NCI-H2227 treated with DMSO at 0.1 percent for 48 hours (cell line): ENCODE results near the gene NAV2.

Experiments used
- DNase-seq: peaks from one replicate; lab custom pipeline; 2025; lab: John Stamatoyannopoulos, UW

NAV2 gene

DNA sequence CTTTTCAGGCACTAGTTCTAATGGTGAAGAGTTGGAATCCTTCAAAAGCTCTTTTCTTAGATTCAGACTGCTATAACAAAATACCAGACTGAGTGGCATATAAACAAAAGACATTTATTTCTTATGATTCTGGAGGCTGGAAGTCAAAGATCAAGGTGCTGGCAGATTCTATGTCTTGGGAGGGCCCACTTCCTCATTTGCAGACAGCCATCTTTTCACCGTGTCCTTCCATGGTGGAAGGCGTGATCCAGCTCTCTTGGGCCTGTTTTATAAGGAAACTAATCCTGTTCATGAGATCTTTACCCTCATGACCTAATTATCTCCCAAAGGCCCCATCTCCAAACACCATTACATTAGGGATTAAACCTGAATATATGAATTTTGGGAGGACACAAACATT, 124.0 kb downstream of the NAV2 start:
- DNase-seq = no peak

DNA sequence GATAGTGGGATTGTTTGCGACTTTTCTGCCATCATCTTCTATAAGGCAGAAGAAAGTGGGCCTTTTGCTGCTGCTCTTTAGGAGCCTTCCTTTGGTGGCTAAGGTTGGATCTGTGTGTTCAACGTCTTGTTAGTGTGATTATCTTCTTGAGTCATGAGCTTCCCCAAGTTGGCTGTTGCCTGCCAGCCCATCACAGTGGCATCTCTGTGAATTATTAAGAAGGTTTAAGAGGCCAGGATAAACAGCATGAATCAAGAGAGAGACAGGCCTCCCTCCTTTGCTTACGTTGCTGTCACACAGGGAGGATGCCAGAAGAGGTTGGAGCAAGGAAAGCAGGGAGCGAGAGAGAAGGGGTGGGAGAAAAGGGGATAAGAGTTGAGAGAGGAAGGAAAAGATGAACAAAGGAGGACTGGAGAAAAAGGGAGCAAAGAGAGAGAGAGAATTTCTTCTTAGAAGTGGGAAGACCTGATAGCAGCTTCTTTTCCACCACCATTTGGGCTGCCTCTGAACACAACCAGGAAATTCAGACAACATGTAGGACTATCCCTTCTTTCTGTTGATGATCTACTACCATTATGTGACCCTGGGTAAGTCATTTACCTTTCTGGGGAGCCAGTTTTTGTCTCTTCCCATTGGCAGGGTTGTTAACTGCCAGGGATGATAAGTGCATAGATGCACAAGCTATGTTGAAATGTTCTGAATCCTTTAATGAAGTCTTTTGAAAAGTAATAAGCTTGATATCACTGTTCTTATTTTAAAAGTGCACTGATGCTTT, 126.5 kb downstream of the NAV2 start:
- DNase-seq = no peak

GRCh38 chr11:19840961-19841360, 128.3 kb downstream of the NAV2 start:
- no peak for DNase-seq

DNA sequence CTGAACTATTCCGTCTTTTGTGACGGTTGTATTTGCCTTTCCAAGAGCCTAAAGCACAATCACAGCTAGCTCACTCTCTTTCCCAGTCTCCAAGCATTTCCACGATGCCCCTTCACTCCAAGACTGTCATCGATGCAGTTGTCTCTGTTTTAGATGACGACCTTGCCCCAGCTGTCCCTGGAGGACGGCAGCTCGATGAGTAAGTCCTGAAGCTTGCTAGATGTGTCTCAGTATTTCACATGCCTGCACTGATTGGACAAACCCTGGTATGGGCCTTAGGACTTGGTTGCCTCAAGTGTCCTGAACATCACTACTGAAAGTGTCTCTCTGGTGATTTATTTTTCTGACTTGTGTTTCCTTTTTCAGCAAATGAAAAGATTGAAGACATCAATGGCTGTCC, 129.9 kb downstream of the NAV2 start:
- DNase-seq = no peak

- DNase-seq = no peak
Measured at GRCh38 chr11:19843079-19843478, 130.4 kb downstream of the NAV2 start.

DNA sequence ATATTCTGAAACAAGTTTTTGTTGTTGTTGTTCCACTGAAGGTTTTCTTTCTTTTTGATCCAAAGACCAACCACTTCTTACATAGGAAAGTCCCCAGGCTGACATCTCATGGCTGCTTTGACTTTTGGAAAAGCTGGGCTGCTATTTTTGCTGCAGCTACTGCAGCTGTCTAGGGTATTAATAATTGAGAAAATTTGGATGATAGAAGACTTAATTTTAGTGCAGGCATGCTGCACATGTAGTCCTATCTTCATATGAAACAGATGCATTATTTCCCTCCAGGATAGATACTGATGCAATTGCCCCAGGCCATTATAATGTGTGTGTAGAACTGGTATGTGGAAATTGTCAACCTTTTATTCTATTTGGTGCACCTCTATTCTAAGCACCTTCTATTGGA, 131.4 kb downstream of the NAV2 start:
- DNase-seq = no peak

- no peak for DNase-seq
Measured at GRCh38 chr11:19844806-19845205, 132.2 kb downstream of the NAV2 start.

GRCh38 chr11:19845626-19846025, 133.0 kb downstream of the NAV2 start:
- no peak for DNase-seq

- peak; percentile 17 for DNase-seq
Measured at GRCh38 chr11:19846654-19847305, 134.1 kb downstream of the NAV2 start.

DNA sequence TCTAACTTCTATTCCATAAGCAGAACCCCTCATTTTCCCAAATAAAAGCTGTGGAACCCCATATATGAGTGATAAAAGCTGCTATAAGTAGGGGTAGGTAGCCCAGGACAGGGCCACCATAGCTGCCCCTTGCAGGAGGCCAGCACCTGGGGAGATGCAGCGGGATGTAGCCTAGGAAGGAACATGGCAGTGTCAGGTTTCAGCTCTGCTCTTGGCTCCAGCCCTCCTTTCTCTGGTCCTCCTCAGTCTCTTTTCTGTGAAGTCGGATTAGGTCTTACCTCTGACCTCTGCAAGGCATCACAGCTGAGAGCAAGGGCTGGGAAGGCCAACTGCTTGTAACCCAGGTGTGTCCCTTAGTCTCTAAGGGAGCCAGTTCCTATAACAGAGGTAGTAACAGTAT, 135.6 kb downstream of the NAV2 start:
- no peak for DNase-seq

DNA sequence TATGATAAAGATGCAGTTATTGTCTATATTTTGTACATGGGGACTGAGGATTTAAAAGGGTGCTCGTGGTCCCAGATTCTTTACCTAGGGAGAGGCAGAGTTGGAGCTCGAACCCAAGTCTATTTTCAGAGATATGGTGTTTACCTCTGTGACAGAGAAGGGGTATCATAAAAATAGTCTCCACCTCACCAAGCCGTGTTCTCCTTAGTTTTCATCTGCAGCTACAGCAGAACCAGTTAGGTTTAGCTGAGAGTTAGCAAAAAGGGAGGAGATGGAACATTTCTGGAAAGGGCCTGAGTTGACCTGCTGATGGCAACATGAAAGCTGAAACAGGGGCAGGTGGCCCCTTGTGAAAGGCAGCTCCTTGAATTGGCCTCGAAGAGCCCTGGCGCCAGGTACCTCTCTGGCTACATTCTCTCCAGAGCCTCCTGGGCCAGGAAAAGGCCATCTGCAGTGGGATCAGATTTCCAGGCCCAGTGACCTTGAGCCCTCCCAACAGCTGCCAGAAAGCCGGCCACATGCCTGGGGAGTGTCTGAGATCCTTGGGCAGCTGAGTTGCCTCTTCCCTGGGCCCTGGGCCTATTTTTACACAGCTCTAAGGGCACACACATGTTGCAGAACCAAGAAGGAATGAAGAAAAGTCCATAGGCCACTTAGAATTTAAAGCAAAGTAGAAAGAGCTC, 136.6 kb downstream of the NAV2 start:
- DNase-seq = no peak

DNA sequence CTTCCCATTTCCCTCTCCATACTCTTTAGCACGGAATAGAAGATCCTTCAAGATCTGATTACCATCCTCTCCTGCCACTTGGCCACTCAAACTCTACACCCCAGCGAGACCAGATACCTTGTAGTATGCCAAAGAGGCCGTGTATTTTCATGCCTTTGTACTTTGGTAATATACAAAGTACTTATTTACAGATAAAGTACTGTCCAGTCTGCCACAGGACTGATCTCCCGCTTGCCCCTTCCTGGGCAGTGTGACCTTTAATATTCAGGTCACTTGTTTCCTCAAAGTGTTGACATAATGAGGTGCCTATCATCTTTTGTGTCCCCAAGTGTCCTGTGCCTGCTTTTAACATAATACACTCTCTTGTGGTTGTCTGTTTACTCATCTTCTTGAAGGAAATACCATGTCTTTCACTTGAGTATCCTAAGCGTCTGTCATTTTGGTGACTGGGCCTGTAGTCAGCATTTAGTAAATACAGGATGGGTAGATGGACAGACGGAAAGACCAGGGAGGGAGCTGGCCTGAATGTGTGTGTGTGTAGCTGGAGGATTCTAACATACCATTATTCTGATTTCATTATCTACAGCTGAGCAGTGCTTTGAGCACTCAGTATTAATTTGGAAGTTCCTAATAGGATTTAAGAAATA, 137.4 kb downstream of the NAV2 start:
- no peak for DNase-seq

DNA sequence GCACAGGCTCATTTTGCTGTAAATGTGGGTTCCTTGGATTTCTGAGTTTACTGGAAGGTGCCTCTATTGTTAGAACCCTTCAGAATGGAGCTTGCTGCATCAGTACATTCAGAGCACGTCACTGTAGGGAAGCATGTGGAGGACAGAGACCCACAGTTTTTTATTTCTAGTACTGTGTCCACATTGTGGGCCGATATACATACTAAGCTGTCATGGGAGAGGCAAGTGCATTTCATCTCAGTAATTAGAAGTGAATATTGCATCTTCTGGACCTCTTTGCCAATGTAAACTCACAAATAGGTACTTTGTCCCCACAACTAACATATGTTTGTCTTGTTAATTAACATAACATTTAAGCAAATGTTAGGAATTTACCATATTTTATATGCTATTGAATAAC, 139.7 kb downstream of the NAV2 start:
- no peak for DNase-seq

DNA sequence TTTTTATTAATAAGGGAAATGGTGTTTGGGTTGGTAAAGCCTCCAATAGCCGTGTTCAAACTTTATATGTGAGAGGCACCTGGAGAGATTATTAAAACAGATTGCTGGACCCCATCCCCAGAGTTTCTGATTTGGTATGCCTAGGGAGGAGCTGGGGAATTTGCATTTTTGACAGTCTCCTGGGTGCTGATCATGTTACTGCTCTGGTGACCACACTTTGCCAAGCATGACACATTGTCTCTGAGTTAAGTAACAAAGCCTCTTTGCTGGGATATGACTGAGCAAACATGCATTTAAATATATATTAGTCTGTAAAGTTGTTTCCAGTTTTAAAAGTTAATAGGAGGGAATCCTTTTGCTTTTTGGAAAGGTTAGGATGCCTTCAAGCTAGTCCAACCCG, 140.4 kb downstream of the NAV2 start:
- DNase-seq = no peak

- no peak for DNase-seq
Measured at GRCh38 chr11:19853920-19854319, 141.3 kb downstream of the NAV2 start.

GRCh38 chr11:19861171-19861570, 148.5 kb downstream of the NAV2 start:
- no peak for DNase-seq

GRCh38 chr11:19862091-19862490, 149.5 kb downstream of the NAV2 start:
- DNase-seq = no peak

DNA sequence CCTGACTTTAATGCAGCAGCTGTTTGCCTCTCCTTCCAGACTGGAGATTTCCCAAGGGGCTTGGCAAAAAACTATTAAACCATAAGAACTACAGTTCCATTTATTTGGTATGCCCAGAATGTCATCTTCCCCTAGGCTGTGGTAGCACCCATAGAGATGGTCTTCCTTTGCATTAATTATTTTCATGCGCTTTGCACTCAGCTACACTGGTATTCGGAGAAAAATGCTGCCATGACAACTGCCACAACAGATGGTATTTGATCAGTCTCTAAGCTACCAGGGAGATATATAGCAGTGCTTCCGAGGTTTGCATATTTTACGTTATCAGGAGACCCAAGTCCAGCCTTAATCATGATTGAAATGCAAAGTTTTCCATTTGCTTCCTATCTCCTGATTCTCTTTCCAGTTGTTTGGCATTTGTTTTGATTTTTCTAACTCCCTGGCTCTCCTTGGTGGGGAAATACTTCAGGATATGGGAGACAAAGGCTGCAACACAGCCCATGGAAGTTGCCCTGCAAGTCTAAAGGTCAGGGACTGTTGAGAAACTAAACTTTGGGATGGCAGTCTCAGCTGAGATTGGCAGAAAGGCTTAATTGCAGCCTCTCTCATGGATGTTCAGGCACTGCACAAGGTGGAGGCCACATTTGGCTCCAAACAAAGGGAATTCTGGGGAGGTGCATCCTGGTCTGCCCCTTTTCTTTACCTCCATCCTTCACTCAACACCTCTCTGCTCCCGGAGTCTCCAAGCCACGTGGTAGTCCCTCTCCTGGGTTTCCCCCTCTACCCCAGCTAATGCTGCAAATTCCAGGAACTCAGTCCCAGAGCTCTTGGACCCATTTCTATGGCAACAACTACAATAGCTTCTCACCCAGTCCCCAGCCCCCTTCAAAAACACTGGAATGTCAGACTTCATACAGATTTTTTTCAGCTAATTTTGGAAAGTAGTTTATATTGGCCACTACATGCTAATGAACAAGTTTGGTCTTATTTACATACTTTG, 151.8 kb downstream of the NAV2 start:
- DNase-seq = no peak

GRCh38 chr11:19866037-19866436, 153.4 kb downstream of the NAV2 start:
- DNase-seq = no peak

- no peak for DNase-seq
Measured at GRCh38 chr11:19866521-19866920, 153.9 kb downstream of the NAV2 start.

GRCh38 chr11:19867064-19867463, 154.4 kb downstream of the NAV2 start:
- no peak for DNase-seq
